GM12878 (cell line): ENCODE data around the gene NR2C2AP. TPM values are rescaled to one million over a fixed set of nuclear protein-coding genes. Genes with fewer than 3 reads are reported as not detected.

Source experiments
- ASH2L ChIP-seq: fragments of 300-600, 200-600 bp; sonication (generic); IDR thresholded peaks from 2 replicates; pipeline ENCODE4 v1.6.1; 2017; ENCODE audit warnings: low read depth, mild to moderate bottlenecking, borderline replicate concordance
- BACH1 ChIP-seq: fragments of 450-650 bp; IDR thresholded peaks from 2 replicates; pipeline ENCODE4 v1.6.1; 2017; ENCODE audit warnings: mild to moderate bottlenecking, borderline replicate concordance
- BCL11A ChIP-seq: IDR thresholded peaks from 2 replicates; pipeline ENCODE4 v1.6.1; 2011; ENCODE audit warnings: low read depth, low read length
- CBFB ChIP-seq: IDR thresholded peaks from 2 replicates; pipeline ENCODE4 v1.6.1; 2016; ENCODE audit warnings: antibody characterized with exemption, low read depth
- ETV6 ChIP-seq, 2 experiments: fragments of 450-650 bp in 1 of 2; IDR thresholded peaks in 1 of 2; conservative IDR thresholded peaks in 1 of 2; 2 replicates each; pipeline ENCODE4 v1.6.1; 2014; ENCODE audit warnings: antibody characterized with exemption in 1 of 2, borderline replicate concordance in 1 of 2, low read depth in 1 of 2, mild to moderate bottlenecking in 1 of 2, moderate library complexity in 1 of 2
- HDAC2 ChIP-seq: fragments of 200-600 bp; sonication (generic); IDR thresholded peaks from 2 replicates; pipeline ENCODE4 v1.6.1; 2017
- JUNB ChIP-seq: IDR thresholded peaks from 2 replicates; pipeline ENCODE4 v1.6.1; 2016; ENCODE audit warnings: antibody characterized with exemption, mild to moderate bottlenecking
- KLF5 ChIP-seq: fragments of 450-650 bp; IDR thresholded peaks from 2 replicates; pipeline ENCODE4 v1.6.1; 2014; ENCODE audit warnings: mild to moderate bottlenecking; ENCODE audit not compliant: partially characterized antibody
- NBN ChIP-seq: fragments of 450-650 bp; IDR thresholded peaks from 2 replicates; pipeline ENCODE4 v1.6.1; 2016
- NR2C1 ChIP-seq: fragments of 450-650 bp; IDR thresholded peaks from 2 replicates; pipeline ENCODE4 v1.6.1; 2017; ENCODE audit warnings: antibody characterized with exemption, mild to moderate bottlenecking, moderate library complexity
- NR2F1 ChIP-seq: fragments of 450-650 bp; conservative IDR thresholded peaks from 2 replicates; pipeline ENCODE4 v1.6.1; 2017; ENCODE audit warnings: mild to moderate bottlenecking
- PML ChIP-seq: IDR thresholded peaks from 2 replicates; pipeline ENCODE4 v1.6.1; 2012; ENCODE audit warnings: low read length, inconsistent platforms
- POLR2A ChIP-seq: IDR thresholded peaks from 2 replicates; pipeline ENCODE4 v1.6.1; 2011; ENCODE audit warnings: low read depth, mild to moderate bottlenecking, low read length
- SIX5 ChIP-seq: IDR thresholded peaks from 2 replicates; pipeline ENCODE4 v1.6.1; 2011; ENCODE audit warnings: mild to moderate bottlenecking, low read depth, low read length, moderate library complexity; ENCODE audit not compliant: severe bottlenecking
- SMC3 ChIP-seq: IDR thresholded peaks from 2 replicates; pipeline ENCODE4 v1.6.1; 2011; ENCODE audit warnings: low read length, improper control_type of control experiment, borderline replicate concordance
- SREBF1 ChIP-seq: IDR thresholded peaks from 2 replicates; pipeline ENCODE4 v1.6.1; 2012; ENCODE audit warnings: mild to moderate bottlenecking, low read length
- STAT3 ChIP-seq: IDR thresholded peaks from 2 replicates; pipeline ENCODE4 v1.6.1; 2011; ENCODE audit warnings: low read depth, low read length, improper control_type of control experiment
- polyA plus RNA-seq, 11 experiments: library from polyadenylated mRNA; depleted of rRNA in 4 of 11; unstranded in 6 of 11; stranded (reverse) in 5 of 11; fragments of >200 nt; fragmentation: Nextera tagmentation in 4 of 11; fragmentation: Illumina TruSeq in 1 of 11; extraction: Ambion mirVana in 4 of 11; extraction: Trizol in 1 of 11; gene quantifications; 1 replicate in 1 of 11; 2 replicates in 10 of 11; pipeline versions ENCODE4 v1.2.1 to v1.2.3, GENCODE V29; 2011 to 2016; ENCODE audit warnings: inconsistent platforms in 2 of 11, missing spikeins in 2 of 11, low read depth in 1 of 11
- total RNA-seq, 4 experiments: library from RNA; depleted of rRNA in 3 of 4; stranded (reverse); fragments of >200 nt in 3 of 4; fragmentation: Illumina TruSeq in 1 of 4; extraction: Trizol in 1 of 4; gene quantifications; 2 replicates each; pipeline versions ENCODE4 v1.2.1 to v1.2.3, GENCODE V29; 2013 to 2021
- TF ChIP-seq, protein P1 (sequence below): fragments of 450-650 bp; IDR thresholded peaks from 2 replicates; pipeline ENCODE4 v1.6.1; 2017; ENCODE audit warnings: mild to moderate bottlenecking, moderate library complexity
- TF ChIP-seq, protein P2 (sequence below): fragments of 450-650 bp; formaldehyde crosslinking; IDR thresholded peaks from 2 replicates; pipeline ENCODE4 v1.5.0; 2022; ENCODE audit warnings: mild to moderate bottlenecking, missing genetic modification characterization
- TF ChIP-seq, protein P3 (sequence below): fragments of 450-650 bp; IDR thresholded peaks from 2 replicates; pipeline ENCODE4 v1.6.1; 2016; ENCODE audit warnings: mild to moderate bottlenecking
- TF ChIP-seq, protein P4 (sequence below): IDR thresholded peaks from 2 replicates; pipeline ENCODE4 v1.6.1; 2012; ENCODE audit warnings: low read depth, low read length, improper control_type of control experiment

NR2C2AP gene
- total and polyA plus RNA-seq, 10 of the 15 experiments (the other 5 are each of a cell fraction or from before 2014, with no cell fraction given) = 21.5 to 44.8 (median 28.1) TPM

DNA sequence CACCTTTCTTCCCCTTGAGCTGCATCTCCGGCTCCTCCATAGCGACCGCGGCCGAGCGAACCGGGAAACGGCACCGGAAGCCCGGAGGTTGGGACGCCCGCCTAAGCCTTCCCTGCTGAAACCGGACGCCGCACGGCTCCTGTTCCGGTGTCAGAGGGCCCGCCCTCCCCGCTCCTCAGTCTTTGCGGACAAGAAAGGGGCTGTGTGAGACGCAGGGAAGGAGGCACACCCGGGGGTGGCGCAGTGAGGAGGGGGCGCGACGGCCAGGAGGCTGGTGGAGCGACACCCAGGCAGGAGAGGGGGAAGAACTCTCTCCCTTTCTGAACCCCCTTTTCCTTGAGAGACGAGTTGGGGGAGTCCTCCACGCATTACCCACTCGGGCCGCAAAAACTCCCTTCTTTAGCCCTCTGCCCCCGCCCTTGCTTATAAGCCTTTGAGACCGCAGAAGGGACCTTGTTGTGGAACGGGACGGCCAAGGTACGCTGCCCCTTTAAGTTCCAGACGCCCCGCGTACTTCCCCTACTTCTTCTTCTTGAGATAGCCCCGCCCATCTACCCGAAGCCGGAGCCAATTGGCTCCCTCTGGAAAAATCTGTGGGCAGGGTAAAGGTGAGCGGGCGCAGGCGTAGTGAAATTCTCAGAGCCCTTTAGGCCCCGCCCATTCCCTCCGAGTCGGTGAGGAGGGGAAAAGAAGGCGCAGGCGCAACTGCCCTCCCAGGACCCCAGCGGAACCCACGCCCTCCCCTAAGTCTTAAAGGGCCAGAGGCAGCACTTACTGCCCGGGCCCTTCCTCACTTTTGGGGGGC is 10.9 kb downstream of the NR2C2AP start, which contains the start of the genes BORCS8 and RFXANK (continued):
- TF ChIP-seq, protein P1, sequence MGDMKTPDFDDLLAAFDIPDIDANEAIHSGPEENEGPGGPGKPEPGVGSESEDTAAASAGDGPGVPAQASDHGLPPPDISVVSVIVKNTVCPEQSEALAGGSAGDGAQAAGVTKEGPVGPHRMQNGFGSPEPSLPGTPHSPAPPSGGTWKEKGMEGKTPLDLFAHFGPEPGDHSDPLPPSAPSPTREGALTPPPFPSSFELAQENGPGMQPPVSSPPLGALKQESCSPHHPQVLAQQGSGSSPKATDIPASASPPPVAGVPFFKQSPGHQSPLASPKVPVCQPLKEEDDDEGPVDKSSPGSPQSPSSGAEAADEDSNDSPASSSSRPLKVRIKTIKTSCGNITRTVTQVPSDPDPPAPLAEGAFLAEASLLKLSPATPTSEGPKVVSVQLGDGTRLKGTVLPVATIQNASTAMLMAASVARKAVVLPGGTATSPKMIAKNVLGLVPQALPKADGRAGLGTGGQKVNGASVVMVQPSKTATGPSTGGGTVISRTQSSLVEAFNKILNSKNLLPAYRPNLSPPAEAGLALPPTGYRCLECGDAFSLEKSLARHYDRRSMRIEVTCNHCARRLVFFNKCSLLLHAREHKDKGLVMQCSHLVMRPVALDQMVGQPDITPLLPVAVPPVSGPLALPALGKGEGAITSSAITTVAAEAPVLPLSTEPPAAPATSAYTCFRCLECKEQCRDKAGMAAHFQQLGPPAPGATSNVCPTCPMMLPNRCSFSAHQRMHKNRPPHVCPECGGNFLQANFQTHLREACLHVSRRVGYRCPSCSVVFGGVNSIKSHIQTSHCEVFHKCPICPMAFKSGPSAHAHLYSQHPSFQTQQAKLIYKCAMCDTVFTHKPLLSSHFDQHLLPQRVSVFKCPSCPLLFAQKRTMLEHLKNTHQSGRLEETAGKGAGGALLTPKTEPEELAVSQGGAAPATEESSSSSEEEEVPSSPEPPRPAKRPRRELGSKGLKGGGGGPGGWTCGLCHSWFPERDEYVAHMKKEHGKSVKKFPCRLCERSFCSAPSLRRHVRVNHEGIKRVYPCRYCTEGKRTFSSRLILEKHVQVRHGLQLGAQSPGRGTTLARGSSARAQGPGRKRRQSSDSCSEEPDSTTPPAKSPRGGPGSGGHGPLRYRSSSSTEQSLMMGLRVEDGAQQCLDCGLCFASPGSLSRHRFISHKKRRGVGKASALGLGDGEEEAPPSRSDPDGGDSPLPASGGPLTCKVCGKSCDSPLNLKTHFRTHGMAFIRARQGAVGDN = 0 out of 2 replicates have a peak, but pooled peaks have one; percentile 22
- TF ChIP-seq JUNB (no peak; the same call in 1 of the 2 replicates), KLF5 (peak; percentile 92), NR2C1 (peak; percentile 74), POLR2A (peak; percentile 86), SMC3 (0 out of 2 replicates have a peak, but pooled peaks have one; percentile 2), ASH2L (peak; percentile 3; the same call in 1 of the 2 replicates), PML (peak; percentile 87), BACH1 (peak; percentile 22; the same call in 1 of the 2 replicates), HDAC2 (peak; percentile 79; the same call in 1 of the 2 replicates), SIX5 (peak; percentile 77), NR2F1 (peak; percentile 63), STAT3 (no peak), NBN (peak; percentile 92), SREBF1 (0 out of 2 replicates have a peak, but pooled peaks have one; percentile 41), ETV6 (conservative IDR thresholded peaks at IDR 0.05 in 1 of 2, IDR thresholded peaks at IDR 0.05 in 1 of 2; ENCODE audit: borderline replicate concordance in 1 of 2, low read depth in 1 of 2) (no peak; a peak in 1 of 4 replicates), BCL11A (0 out of 2 replicates have a peak, but pooled peaks have one; percentile 1), CBFB (peak; percentile 43)
- TF ChIP-seq, protein P2, sequence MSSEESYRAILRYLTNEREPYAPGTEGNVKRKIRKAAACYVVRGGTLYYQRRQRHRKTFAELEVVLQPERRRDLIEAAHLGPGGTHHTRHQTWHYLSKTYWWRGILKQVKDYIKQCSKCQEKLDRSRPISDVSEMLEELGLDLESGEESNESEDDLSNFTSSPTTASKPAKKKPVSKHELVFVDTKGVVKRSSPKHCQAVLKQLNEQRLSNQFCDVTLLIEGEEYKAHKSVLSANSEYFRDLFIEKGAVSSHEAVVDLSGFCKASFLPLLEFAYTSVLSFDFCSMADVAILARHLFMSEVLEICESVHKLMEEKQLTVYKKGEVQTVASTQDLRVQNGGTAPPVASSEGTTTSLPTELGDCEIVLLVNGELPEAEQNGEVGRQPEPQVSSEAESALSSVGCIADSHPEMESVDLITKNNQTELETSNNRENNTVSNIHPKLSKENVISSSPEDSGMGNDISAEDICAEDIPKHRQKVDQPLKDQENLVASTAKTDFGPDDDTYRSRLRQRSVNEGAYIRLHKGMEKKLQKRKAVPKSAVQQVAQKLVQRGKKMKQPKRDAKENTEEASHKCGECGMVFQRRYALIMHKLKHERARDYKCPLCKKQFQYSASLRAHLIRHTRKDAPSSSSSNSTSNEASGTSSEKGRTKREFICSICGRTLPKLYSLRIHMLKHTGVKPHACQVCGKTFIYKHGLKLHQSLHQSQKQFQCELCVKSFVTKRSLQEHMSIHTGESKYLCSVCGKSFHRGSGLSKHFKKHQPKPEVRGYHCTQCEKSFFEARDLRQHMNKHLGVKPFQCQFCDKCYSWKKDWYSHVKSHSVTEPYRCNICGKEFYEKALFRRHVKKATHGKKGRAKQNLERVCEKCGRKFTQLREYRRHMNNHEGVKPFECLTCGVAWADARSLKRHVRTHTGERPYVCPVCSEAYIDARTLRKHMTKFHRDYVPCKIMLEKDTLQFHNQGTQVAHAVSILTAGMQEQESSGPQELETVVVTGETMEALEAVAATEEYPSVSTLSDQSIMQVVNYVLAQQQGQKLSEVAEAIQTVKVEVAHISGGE (CRISPR knock-in tag) = peak; percentile 97
- TF ChIP-seq, protein P3, sequence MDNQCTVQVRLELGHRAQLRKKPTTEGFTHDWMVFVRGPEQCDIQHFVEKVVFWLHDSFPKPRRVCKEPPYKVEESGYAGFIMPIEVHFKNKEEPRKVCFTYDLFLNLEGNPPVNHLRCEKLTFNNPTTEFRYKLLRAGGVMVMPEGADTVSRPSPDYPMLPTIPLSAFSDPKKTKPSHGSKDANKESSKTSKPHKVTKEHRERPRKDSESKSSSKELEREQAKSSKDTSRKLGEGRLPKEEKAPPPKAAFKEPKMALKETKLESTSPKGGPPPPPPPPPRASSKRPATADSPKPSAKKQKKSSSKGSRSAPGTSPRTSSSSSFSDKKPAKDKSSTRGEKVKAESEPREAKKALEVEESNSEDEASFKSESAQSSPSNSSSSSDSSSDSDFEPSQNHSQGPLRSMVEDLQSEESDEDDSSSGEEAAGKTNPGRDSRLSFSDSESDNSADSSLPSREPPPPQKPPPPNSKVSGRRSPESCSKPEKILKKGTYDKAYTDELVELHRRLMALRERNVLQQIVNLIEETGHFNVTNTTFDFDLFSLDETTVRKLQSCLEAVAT = peak; percentile 84
- TF ChIP-seq, protein P4, sequence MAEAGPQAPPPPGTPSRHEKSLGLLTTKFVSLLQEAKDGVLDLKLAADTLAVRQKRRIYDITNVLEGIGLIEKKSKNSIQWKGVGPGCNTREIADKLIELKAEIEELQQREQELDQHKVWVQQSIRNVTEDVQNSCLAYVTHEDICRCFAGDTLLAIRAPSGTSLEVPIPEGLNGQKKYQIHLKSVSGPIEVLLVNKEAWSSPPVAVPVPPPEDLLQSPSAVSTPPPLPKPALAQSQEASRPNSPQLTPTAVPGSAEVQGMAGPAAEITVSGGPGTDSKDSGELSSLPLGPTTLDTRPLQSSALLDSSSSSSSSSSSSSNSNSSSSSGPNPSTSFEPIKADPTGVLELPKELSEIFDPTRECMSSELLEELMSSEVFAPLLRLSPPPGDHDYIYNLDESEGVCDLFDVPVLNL = no peak; the same call in 1 of the 2 replicates
